HepG2 (cell line): ENCODE results near the gene PLA2G4B. TPM values are rescaled to one million over a fixed set of nuclear protein-coding genes. Genes with fewer than 3 reads are reported as not detected.

Experiments
- ATAC-seq: fragments of 200-7000 bp; cut with Tn5 transposase; 3 replicates; pipeline ENCODE4 v1.9.1; 2020; ENCODE audit warnings: mild to moderate bottlenecking, moderate library complexity
- BruUV-seq: library from RNA; stranded (reverse); fragments of 400-500 nt; replicated peaks from 2 replicates; lab custom pipeline; 2021; lab: Mats Ljungman, UMichigan
- CTCF ChIA-PET: fragments of 300-600 bp; formaldehyde crosslinking; extraction: SDS; loops from one replicate; lab custom pipeline; 2021; ENCODE audit warnings: low total read pairs, inconsistent platforms, low intra/inter-chr PET ratio; lab: Yijun Ruan, JAX
- POLR2A ChIA-PET: fragments of 350-600 bp; sonication (Branson Sonifier 250); formaldehyde crosslinking; loops from one replicate; lab custom pipeline; 2020; ENCODE audit warnings: antibody characterized with exemption, inconsistent platforms; lab: Yijun Ruan, JAX
- DNase-seq: peaks from one replicate; pipeline ENCODE4 v3.0.0-alpha.2; 2015; ENCODE audit warnings: low spot score
- FAIRE-seq: peaks from 3 replicates; lab custom pipeline; 2011; peaks lifted over from hg19 to GRCh38; lab: Jason Lieb, UNC
- H2AFZ ChIP-seq: one replicate; pipeline ENCODE4 v1.6.1; 2011; ENCODE audit warnings: low read length, inconsistent platforms
- H3K27ac ChIP-seq: fragments of 300-600 bp; 3 replicates; pipeline ENCODE4 v1.8.0; 2011; ENCODE audit warnings: mixed run types, mild to moderate bottlenecking, mixed read lengths, low read length, inconsistent platforms; ENCODE audit not compliant: insufficient read depth; ENCODE audit errors: extremely low read length
- H3K27me3 ChIP-seq, 2 experiments: fragments of 200-600 bp in 1 of 2; 2 replicates in 1 of 2; 3 replicates in 1 of 2; pipeline versions ENCODE4 v1.6.0 to v1.8.0; 2011; ENCODE audit warnings: low read length in 2 of 2, mild to moderate bottlenecking in 2 of 2, moderate library complexity in 2 of 2, inconsistent platforms in 1 of 2; ENCODE audit not compliant: insufficient read depth in 2 of 2, control insufficient read depth in 1 of 2
- H3K36me3 ChIP-seq, 2 experiments: fragments of 200-600 bp in 1 of 2; replicated peaks in 1 of 2; 2 replicates in 1 of 2; 3 replicates in 1 of 2; pipeline versions ENCODE4 v1.5.1 to v1.8.0; 2011; ENCODE audit warnings: low read length in 2 of 2, inconsistent platforms in 1 of 2; ENCODE audit not compliant: insufficient read depth in 2 of 2, control insufficient read depth in 1 of 2
- H3K4me1 ChIP-seq: 2 replicates; pipeline ENCODE4 v1.5.1; 2012; ENCODE audit warnings: low read length, inconsistent platforms; ENCODE audit not compliant: insufficient read depth
- H3K4me2 ChIP-seq: 2 replicates; pipeline ENCODE4 v1.6.0; 2011; ENCODE audit warnings: low read depth, low read length, inconsistent platforms
- H3K4me3 ChIP-seq, 3 experiments: fragments of 200-600 bp in 1 of 3; sonication (generic), shearing (Covaris generic) in 1 of 3; replicated peaks in 1 of 3; 2 replicates each; pipeline ENCODE4 v1.5.1; 2011 to 2016; ENCODE audit warnings: low read length in 3 of 3, inconsistent platforms in 2 of 3, low read depth in 2 of 3, mild to moderate bottlenecking in 2 of 3, control low read depth in 1 of 3, mixed read lengths in 1 of 3; ENCODE audit not compliant: insufficient read depth in 1 of 3
- H3K79me2 ChIP-seq: one replicate; pipeline ENCODE4 v1.6.1; 2011; ENCODE audit warnings: low read length, inconsistent platforms; ENCODE audit not compliant: insufficient read depth
- H3K9ac ChIP-seq: 2 replicates; pipeline ENCODE4 v1.6.0; 2011; ENCODE audit warnings: mild to moderate bottlenecking, low read depth, low read length, inconsistent platforms; ENCODE audit not compliant: insufficient read depth
- H3K9me3 ChIP-seq: 2 replicates; pipeline ENCODE4 v1.5.1; 2012; ENCODE audit warnings: mild to moderate bottlenecking, low read length
- H4K20me1 ChIP-seq: 2 replicates; pipeline ENCODE4 v1.6.0; 2011; ENCODE audit warnings: inconsistent platforms, mild to moderate bottlenecking, low read length, moderate library complexity; ENCODE audit not compliant: insufficient read depth
- FOXA3 ChIP-seq: IDR thresholded peaks from 2 replicates; pipeline ENCODE4 v1.6.1; 2016; ENCODE audit warnings: missing genetic modification reagents, missing compliant biosample characterization
- KDM3A ChIP-seq: IDR thresholded peaks from 2 replicates; pipeline ENCODE4 v1.6.1; 2018; ENCODE audit warnings: low read depth, missing compliant biosample characterization
- PPARG ChIP-seq: conservative IDR thresholded peaks from 2 replicates; pipeline ENCODE4 v1.6.1; 2016; ENCODE audit warnings: missing biosample characterization, missing genetic modification reagents
- WGBS: methylation state at CpG from one replicate; pipeline ENCODE4 v1.1.6; 2017; ENCODE audit warnings: low lambda C conversion rate; 5-methylcytosine and 5-hydroxymethylcytosine counted together
- in situ Hi-C: cut with HindIII; loops from 2 replicates; pipeline ENCODE4 v1.10.0; 2017; ENCODE audit warnings: low pct_unique_long_range_greater_than_20kb; ENCODE audit not compliant: extremely low pct_ligation_motif_present
- intact Hi-C: fragments of 100-400 bp; cut with micrococcal nuclease; formaldehyde crosslinking; loops from one replicate; pipeline ENCODE4 v1.10.0; 2022; ENCODE audit not compliant: unreplicated experiment
- polyA plus RNA-seq, 8 experiments: library from polyadenylated mRNA; depleted of rRNA in 3 of 8; stranded (reverse) in 7 of 8; unstranded in 1 of 8; fragments of >200 nt; fragmentation: Illumina TruSeq in 4 of 8; extraction: Trizol in 4 of 8; gene quantifications; 2 replicates each; pipeline versions ENCODE4 v1.2.1 to v1.2.3, GENCODE V29; 2011 to 2016; ENCODE audit warnings: low read depth in 4 of 8, missing spikeins in 1 of 8, mixed read lengths in 1 of 8; ENCODE audit not compliant: insufficient read depth in 1 of 8
- total RNA-seq, 5 experiments: library from RNA; depleted of rRNA; stranded (reverse); fragments of >200 nt; fragmentation: Illumina TruSeq; extraction: Trizol; gene quantifications; 2 replicates each; pipeline ENCODE4 v1.2.3, GENCODE V29; 2016; ENCODE audit warnings: low read depth in 1 of 5
- TF ChIP-seq, protein P1 (sequence below): sonication (generic); formaldehyde crosslinking; IDR thresholded peaks from 2 replicates; pipeline ENCODE4 v1.4.0; 2020; ENCODE audit warnings: low read depth, mild to moderate bottlenecking, missing genetic modification reagents
- TF ChIP-seq, protein P2 (sequence below): sonication (generic); formaldehyde crosslinking; IDR thresholded peaks from 2 replicates; pipeline ENCODE4 v1.4.0; 2020; ENCODE audit warnings: mild to moderate bottlenecking, missing genetic modification reagents
- TF ChIP-seq, protein P3 (sequence below): sonication (generic); formaldehyde crosslinking; IDR thresholded peaks from 2 replicates; pipeline ENCODE4 v1.5.0; 2020; ENCODE audit warnings: missing genetic modification reagents

Gene PLA2G4B
- total and polyA plus RNA-seq, 2 of the 13 experiments (the other 11 are each of a cell fraction or from before 2014, with no cell fraction given), result 5.1 to 8.0 TPM

DNA sequence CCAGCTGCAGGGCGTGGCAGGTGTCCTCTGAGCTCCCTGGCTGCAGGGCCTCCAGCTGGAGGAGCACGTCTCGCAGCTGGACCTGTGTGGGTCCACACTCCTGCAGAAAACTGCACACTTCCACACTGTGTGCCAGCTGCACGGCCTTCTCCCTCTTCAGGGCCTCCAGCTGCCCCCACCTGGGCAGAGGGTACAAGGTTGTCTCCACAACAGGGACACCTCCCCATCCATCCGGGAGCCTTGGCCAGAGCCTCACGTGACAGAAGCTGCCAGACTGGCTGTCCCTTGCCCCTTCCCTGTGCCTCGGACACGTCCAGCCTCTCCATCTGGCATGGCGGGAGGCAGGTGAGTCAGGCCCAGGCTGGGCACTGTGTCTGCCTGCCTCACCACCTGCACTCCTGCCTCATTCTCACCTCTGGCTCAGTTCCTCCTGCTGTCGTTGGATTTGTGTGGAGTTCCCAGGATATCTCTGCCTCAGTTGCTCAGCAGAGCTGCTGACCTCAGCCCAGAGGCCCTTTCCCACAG, 40.7 kb downstream of the PLA2G4B start:
- TF ChIP-seq, protein P1, sequence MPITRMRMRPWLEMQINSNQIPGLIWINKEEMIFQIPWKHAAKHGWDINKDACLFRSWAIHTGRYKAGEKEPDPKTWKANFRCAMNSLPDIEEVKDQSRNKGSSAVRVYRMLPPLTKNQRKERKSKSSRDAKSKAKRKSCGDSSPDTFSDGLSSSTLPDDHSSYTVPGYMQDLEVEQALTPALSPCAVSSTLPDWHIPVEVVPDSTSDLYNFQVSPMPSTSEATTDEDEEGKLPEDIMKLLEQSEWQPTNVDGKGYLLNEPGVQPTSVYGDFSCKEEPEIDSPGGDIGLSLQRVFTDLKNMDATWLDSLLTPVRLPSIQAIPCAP (CRISPR knock-in tag), result no peak
- TF ChIP-seq, protein P2, sequence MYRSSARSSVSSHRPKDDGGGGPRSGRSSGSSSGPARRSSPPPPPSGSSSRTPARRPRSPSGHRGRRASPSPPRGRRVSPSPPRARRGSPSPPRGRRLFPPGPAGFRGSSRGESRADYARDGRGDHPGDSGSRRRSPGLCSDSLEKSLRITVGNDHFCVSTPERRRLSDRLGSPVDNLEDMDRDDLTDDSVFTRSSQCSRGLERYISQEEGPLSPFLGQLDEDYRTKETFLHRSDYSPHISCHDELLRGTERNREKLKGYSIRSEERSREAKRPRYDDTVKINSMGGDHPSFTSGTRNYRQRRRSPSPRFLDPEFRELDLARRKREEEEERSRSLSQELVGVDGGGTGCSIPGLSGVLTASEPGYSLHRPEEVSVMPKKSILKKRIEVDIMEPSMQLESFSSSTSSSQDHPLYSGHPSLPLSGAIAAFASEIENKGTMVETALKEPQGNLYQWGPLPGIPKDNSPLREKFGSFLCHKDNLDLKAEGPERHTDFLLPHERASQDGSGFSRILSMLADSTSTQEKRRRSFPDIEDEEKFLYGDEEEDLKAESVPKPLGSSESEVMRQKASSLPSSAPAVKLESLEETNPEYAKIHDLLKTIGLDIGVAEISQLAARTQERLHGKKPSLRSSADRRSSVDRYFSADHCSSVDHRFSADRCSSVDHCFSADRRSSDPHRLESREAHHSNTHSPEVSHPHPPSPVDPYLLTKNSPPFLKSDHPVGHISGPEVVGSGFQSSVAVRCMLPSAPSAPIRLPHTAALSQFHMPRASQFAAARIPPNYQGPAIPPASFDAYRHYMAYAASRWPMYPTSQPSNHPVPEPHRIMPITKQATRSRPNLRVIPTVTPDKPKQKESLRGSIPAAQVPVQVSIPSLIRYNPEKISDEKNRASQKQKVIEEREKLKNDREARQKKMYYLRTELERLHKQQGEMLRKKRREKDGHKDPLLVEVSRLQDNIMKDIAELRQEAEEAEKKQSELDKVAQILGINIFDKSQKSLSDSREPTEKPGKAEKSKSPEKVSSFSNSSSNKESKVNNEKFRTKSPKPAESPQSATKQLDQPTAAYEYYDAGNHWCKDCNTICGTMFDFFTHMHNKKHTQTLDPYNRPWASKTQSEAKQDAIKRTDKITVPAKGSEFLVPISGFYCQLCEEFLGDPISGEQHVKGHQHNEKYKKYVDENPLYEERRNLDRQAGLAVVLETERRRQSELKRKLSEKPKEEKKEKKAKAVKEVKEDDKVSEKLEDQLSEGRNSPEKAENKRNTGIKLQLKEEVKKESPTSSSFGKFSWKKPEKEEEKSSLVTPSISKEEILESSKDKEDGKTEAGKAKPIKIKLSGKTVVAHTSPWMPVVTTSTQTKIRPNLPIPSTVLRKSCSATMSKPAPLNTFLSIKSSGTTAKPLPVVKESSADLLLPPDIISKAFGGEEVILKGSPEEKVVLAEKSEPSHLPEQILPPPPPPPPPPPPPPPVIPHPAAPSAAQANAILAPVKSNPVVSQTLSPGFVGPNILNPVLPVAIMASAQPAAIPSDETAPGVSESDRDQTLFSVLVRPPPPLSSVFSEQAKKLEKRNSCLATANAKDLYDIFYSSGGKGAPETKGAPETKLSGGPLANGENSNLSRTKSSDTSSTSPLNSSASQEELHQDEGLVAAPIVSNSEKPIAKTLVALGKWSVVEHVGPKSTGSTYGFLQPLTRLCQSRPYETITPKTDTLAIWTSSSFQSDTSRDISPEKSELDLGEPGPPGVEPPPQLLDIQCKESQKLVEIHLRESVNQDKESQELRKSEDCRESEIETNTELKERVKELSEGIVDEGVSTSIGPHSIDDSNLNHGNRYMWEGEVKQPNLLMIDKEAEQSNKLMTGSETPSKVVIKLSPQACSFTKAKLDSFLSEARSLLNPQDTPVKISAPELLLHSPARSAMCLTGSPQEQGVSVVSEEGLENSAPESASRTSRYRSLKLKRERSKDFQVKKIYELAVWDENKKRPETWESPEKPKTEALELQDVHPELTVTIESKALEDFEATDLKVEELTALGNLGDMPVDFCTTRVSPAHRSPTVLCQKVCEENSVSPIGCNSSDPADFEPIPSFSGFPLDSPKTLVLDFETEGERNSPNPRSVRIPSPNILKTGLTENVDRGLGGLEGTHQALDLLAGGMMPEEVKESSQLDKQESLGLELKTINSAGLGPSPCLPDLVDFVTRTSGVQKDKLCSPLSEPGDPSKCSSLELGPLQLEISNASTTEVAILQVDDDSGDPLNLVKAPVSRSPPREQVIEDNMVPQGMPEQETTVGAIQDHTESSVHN, result no peak
- TF ChIP-seq FOXA3 (CRISPR knock-in tag) (no peak), KDM3A (CRISPR knock-in tag) (no peak), PPARG (CRISPR knock-in tag) (no peak)
- TF ChIP-seq, protein P3, sequence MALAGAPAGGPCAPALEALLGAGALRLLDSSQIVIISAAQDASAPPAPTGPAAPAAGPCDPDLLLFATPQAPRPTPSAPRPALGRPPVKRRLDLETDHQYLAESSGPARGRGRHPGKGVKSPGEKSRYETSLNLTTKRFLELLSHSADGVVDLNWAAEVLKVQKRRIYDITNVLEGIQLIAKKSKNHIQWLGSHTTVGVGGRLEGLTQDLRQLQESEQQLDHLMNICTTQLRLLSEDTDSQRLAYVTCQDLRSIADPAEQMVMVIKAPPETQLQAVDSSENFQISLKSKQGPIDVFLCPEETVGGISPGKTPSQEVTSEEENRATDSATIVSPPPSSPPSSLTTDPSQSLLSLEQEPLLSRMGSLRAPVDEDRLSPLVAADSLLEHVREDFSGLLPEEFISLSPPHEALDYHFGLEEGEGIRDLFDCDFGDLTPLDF, result no peak
- POLR2A ChIA-PET, result no interaction called here
- BruUV-seq, result no TSS peak
- H3K9ac ChIP-seq, result no peak overlapping the region
- no peak overlapping the region for H3K4me3 ChIP-seq
- no peak for DNase-seq
- no peak overlapping the region for H3K27ac ChIP-seq
- H3K36me3 ChIP-seq, result no peaks in the 10 kb centered on the region
- H3K27me3 ChIP-seq, result peaks cover 16 to 68% of the 10 kb centered on the region in 2 experiments; a peak in 4 of 5 replicates
- H3K4me1 ChIP-seq, result peaks cover 17% of the 10 kb centered on the region; the same call in 1 of the 2 replicates
- no peaks in the 10 kb centered on the region for H3K79me2 ChIP-seq
- no peak for ATAC-seq
- no peak overlapping the region for H2AFZ ChIP-seq
- H3K4me2 ChIP-seq, result no peak overlapping the region
- no peak for FAIRE-seq
- 0 out of 2 replicates have a peak, but pooled peaks cover under 1% of the 10 kb centered on the region for H4K20me1 ChIP-seq
- WGBS, result 17% methylated on average over 2 of the region's 10 CpGs
- intact Hi-C loops (no loop called here), in situ Hi-C loops (no loop called here)
- H3K9me3 ChIP-seq, result no peaks in the 10 kb centered on the region
- CTCF ChIA-PET, result no interaction called here
